Choroid plexus epithelial cell (primary cell): ENCODE measurements around the gene CARNS1.
A peak's percentile ranks its signal among the peaks of the same experiment; 100 is the strongest.
"Not testable (repeated sequence)": the region's sequence is repeated elsewhere in the genome, so short reads cannot be mapped to it uniquely, and the experiment has no call there.

Experiments
- DNase-seq: peaks from one replicate; pipeline ENCODE4 v3.0.0-alpha.2; 2010; ENCODE audit warnings: low read depth
- H3K4me3 ChIP-seq: 2 replicates; pipeline ENCODE4 v1.5.1; 2011; ENCODE audit warnings: low read depth, mild to moderate bottlenecking, control low read depth, low read length, moderate library complexity
- TF ChIP-seq, protein P1 (sequence below): conservative IDR thresholded peaks from 2 replicates; pipeline ENCODE4 v1.5.1; 2011; ENCODE audit warnings: low read depth, mild to moderate bottlenecking, control low read depth, inconsistent platforms, low read length, moderate library complexity

CARNS1 gene

DNA sequence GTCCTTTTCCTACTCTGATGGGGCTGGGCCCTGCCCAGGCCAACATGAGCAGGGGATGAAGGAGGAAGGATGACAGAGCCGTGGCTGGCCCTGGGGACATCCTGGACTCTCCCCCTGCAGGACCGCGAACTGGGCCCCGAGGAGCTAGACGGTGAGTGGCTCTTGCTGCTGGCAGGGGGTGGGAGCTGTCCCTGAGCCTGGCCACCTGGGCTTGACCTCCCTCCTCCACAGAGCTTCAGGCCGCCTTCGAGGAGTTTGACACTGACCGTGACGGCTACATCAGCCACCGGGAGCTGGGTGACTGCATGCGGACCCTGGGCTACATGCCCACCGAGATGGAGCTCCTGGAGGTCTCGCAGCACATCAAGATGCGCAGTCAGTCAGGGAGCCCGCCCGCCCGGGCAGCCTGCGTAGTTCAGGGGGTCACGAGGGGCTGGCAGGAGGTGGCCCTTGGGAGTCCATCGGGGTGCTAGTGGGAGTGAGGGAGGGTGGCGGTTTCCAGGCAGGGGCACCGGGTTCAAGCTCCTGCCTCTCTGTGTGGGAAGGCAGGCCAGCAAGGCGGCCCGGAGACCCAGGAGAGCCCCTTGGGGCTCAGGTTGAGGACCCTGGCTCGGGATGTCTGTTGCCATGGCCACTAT, 40.7 kb downstream of the CARNS1 start:
- TF ChIP-seq, protein P1, sequence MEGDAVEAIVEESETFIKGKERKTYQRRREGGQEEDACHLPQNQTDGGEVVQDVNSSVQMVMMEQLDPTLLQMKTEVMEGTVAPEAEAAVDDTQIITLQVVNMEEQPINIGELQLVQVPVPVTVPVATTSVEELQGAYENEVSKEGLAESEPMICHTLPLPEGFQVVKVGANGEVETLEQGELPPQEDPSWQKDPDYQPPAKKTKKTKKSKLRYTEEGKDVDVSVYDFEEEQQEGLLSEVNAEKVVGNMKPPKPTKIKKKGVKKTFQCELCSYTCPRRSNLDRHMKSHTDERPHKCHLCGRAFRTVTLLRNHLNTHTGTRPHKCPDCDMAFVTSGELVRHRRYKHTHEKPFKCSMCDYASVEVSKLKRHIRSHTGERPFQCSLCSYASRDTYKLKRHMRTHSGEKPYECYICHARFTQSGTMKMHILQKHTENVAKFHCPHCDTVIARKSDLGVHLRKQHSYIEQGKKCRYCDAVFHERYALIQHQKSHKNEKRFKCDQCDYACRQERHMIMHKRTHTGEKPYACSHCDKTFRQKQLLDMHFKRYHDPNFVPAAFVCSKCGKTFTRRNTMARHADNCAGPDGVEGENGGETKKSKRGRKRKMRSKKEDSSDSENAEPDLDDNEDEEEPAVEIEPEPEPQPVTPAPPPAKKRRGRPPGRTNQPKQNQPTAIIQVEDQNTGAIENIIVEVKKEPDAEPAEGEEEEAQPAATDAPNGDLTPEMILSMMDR: no peak
- no peak for DNase-seq
- H3K4me3 ChIP-seq: no peak overlapping the region

DNA sequence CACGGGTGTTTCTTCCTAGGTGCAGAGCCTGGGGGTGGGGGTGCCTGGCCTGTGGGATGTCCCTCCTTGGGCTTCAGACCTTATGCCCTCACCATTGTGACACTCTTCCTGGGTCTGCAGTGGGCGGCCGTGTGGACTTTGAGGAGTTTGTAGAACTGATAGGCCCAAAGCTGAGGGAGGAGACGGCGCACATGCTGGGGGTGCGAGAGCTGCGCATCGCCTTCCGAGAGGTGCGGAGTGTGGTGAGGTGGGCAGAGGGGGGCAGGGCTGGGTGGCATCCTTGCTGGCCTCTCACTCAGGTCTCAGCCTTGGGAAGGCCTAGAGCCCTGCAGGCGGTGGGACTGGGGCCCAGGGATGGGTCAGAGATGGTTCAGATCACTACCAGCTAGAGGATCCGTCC, 42.0 kb downstream of the CARNS1 start:
- no peak overlapping the region for H3K4me3 ChIP-seq
- TF ChIP-seq, protein P1: no peak
- DNase-seq: no peak

DNA sequence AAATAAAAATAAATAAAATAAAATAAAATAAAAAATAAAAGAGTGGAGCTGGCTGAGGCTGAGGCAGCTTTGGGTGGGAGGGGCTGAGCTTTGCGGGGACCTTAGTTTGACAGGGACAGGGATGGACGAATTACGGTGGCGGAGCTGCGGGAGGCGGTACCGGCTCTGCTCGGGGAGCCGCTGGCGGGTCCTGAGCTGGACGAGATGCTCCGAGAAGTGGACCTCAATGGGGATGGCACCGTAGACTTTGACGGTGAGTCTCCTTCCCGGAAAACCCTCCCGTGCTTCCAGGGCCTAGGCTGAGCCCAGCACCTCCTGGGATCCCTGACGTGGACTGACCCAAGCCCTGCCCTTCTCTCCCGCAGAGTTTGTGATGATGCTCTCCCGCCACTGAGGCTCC, 42.8 kb downstream of the CARNS1 start:
- no peak overlapping the region for H3K4me3 ChIP-seq
- DNase-seq: no peak
- TF ChIP-seq, protein P1: no peak

DNA sequence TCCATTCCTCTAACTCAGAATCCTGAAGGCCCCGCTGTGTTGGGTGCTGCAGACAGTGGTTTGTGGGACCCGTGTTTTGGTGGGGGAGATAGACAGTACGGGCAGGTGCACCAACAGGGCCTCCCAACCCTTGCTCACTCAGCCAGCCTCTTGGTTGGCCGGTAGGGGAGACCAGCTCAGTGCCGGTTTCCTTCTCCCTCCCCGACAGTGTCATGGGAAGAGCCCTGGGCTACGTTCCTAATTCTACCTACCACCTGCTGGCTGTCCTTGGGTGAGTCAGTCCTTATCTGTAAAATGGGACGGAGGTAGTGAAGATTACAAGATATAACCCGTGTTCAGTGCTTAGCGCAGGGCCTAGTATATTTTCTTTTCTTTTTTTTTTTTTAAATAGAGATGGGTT, 47.7 kb downstream of the CARNS1 start:
- H3K4me3 ChIP-seq: no peak overlapping the region
- TF ChIP-seq, protein P1: no peak
- DNase-seq: no peak

DNA sequence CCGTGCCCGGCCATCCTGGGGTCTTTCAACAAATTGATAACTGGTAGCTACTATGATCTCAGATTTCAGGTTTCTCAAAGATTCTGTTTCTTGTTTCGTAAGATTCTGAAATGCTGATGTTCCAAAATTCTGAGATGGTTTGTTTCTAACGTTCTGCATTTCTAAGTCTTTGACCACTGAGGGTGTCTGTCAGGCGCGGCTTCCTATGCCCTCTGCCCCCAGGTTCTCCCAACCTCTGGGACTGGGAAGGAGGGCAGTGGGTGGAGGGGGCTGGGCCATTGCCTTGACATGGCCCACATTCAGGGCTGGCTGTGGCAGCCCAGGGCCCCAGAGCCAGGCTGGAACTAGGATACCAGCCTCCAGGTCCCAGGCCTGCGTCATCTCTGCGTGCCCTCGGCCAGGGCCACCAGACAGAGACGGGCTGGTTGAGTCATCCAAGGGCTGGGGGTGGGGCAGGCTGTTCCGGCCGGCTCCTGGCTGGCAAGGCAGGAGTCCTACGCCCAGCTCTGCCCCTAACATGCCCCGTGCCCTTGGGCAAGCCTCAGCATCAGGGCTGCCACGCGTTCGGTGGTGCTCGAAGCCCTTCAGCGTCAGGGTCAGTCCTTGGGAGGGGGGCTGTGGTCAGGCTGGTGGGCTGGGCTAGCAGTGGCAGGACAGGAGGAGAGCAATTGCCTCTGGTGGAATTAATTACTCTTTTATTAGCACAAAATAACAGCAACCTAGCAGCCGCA, 48.4 kb downstream of the CARNS1 start:
- peak overlapping the region; percentile 79 for H3K4me3 ChIP-seq
- TF ChIP-seq, protein P1: no peak
- no peak for DNase-seq

DNA sequence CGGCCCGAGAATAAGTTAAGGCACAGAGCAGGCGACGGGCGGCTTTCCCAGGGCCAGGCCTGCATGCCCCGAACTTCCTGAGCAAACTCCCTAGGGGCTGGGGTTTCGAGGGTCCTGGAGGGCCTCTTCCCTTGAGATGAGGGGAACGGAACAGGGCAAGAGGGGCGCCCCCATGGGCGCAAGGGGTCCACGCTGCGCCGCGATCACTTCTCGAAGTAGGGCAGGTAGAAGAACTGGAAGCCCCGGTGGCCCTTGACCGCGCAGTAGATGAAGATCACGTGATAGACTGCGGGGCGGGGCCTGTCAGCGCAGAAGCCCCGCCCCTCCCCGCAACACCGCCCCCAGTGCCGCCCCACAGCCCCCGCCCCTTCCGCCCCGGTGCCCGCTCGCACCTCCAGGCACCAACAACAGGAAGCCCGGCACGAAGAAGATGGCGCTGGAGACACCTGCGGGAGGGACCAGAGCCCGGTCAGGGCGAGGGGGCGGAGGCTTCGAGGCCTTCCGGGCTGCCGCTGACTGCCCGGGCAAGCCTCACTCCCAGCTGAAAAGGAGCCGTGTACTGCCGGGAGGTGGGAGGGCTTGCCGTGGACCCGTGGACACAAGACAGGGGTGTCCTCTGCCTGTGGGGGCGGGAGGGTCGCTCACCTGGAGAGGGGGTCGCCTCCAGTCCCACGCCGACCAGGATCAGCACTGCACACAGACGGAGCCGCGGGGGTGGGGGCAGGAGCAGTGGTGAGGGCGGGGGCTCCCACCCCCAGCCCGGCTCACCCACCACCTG, 49.1 kb downstream of the CARNS1 start:
- TF ChIP-seq, protein P1: no peak
- peak; percentile 79 for DNase-seq
- H3K4me3 ChIP-seq: peak overlapping the region; percentile 79

DNA sequence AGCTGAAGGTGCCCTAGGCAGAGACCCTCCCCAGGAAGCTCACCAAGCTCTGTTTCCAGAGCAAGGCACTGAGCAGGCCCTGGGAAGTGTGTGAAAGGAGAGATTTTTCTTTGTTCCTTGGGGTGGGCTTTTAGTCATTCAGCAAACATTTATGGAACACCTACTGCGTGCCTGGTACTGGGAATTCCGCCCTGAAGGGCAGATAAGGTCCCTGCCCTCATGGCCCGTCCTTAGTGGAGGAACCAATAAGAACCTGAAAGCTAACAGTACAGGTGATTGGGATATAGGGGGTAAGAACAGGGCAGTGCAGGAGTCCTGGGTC, 49.7 kb downstream of the CARNS1 start:
- DNase-seq: no peak
- TF ChIP-seq, protein P1: no peak
- H3K4me3 ChIP-seq: peak overlapping the region; percentile 79

DNA sequence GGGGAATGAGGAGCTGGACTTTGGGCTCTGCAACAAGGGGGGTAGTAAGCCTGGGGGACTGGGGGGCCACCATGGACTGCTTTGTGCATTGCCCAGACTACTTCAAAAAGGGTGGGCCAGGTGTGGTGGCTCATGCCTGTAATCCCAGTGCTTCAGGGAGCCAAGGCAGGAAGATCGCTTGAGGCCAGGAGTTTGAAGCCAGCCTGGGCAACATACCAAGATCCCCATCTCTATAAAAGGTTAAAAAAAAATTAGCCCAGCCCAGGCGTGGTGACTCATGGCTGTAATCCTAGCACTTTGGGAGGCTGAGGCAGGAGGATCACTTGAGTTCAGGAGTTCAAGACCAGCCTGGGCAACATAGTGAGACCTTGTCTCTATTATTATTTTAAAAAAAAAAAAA, 50.1 kb downstream of the CARNS1 start:
- H3K4me3 ChIP-seq: peak overlapping the region; percentile 79
- DNase-seq: not testable (repeated sequence)
